GM19397 (cell line): ENCODE data around the gene MOB3B.
"Not testable (repeated sequence)": the region's sequence is repeated elsewhere in the genome, so short reads cannot be mapped to it uniquely, and the experiment has no call there.

ENCODE experiments used
- ATAC-seq: cut with Tn5 transposase; IDR thresholded peaks from one replicate; pipeline ENCODE4 v1.9.1; 2021; ENCODE audit warnings: mild to moderate bottlenecking, moderate library complexity; ENCODE audit not compliant: unreplicated experiment

Gene MOB3B

GRCh38 chr9:27451207-27451797 lies 78.3 kb downstream of the MOB3B start:
- ATAC-seq, result no peak

GRCh38 chr9:27450752-27451151 lies 78.9 kb downstream of the MOB3B start:
- no peak for ATAC-seq

GRCh38 chr9:27448356-27448755 lies 81.3 kb downstream of the MOB3B start:
- ATAC-seq, result not testable (repeated sequence)

GRCh38 chr9:27447031-27447683 lies 82.5 kb downstream of the MOB3B start:
- ATAC-seq, result no peak

GRCh38 chr9:27445688-27446087 lies 83.9 kb downstream of the MOB3B start:
- ATAC-seq, result no peak

- no peak for ATAC-seq
These were observed 84.5 kb downstream of the MOB3B start for GRCh38 chr9:27445057-27445595.

- ATAC-seq, result no peak
These were observed 87.2 kb downstream of the MOB3B start for GRCh38 chr9:27442464-27442863.

GRCh38 chr9:27441741-27442070 lies 87.9 kb downstream of the MOB3B start:
- ATAC-seq, result peak; percentile 93

GRCh38 chr9:27440888-27441740 lies 88.5 kb downstream of the MOB3B start:
- peak; percentile 45 for ATAC-seq

- ATAC-seq, result no peak
These were observed 91.1 kb downstream of the MOB3B start for GRCh38 chr9:27438522-27438921.

GRCh38 chr9:27437652-27438373 lies 91.8 kb downstream of the MOB3B start:
- ATAC-seq, result no peak

GRCh38 chr9:27436234-27436633 lies 93.4 kb downstream of the MOB3B start:
- ATAC-seq, result no peak

- ATAC-seq, result no peak
These were observed 95.8 kb downstream of the MOB3B start for GRCh38 chr9:27433631-27434325.

- no peak for ATAC-seq
These were observed 97.3 kb downstream of the MOB3B start for GRCh38 chr9:27432308-27432707.

- no peak for ATAC-seq
These were observed 98.0 kb downstream of the MOB3B start for GRCh38 chr9:27431543-27432147.

- no peak for ATAC-seq
These were observed 98.7 kb downstream of the MOB3B start for GRCh38 chr9:27430750-27431535.

GRCh38 chr9:27429917-27430316 lies 99.7 kb downstream of the MOB3B start:
- ATAC-seq, result no peak

- ATAC-seq, result no peak
These were observed 100.2 kb downstream of the MOB3B start for GRCh38 chr9:27429436-27429835.

GRCh38 chr9:27428551-27428950 lies 101.1 kb downstream of the MOB3B start:
- no peak for ATAC-seq
